GM12878 (cell line): ENCODE results near the gene ZNF341. TPM values are rescaled to one million over a fixed set of nuclear protein-coding genes. Genes with fewer than 3 reads are reported as not detected.

Experiments
- ATAC-seq: fragments of 200-7000 bp; cut with Tn5 transposase; 3 replicates; pipeline ENCODE4 v1.9.1; 2020; ENCODE audit warnings: mild to moderate bottlenecking, moderate library complexity
- BruUV-seq: library from RNA; stranded (reverse); fragments of 400-500 nt; replicated peaks from 2 replicates; lab custom pipeline; 2021; lab: Mats Ljungman, UMichigan
- CTCF ChIA-PET: fragments of 300-600 bp; sonication (Branson Sonifier 250); formaldehyde crosslinking; extraction: SDS; loops from one replicate; lab custom pipeline; 2021; ENCODE audit warnings: inconsistent platforms; lab: Yijun Ruan, JAX
- POLR2A ChIA-PET: fragments of 350-600 bp; formaldehyde crosslinking; extraction: SDS; loops from one replicate; lab custom pipeline; 2021; ENCODE audit warnings: inconsistent platforms; lab: Charles Lee
- RAD21 ChIA-PET: fragments of 300-600 bp; sonication (Branson Sonifier 250); formaldehyde crosslinking; loops from one replicate; lab custom pipeline; 2023; ENCODE audit warnings: antibody characterized with exemption; ENCODE audit not compliant: unreplicated experiment; lab: Charles Lee
- SMC1A ChIA-PET: fragments of 300-600 bp; sonication (Branson Sonifier 250); formaldehyde crosslinking; loops from one replicate; lab custom pipeline; 2023; ENCODE audit not compliant: unreplicated experiment, uncharacterized antibody; lab: Charles Lee
- DNase-seq: peaks from one replicate; pipeline ENCODE4 v3.0.0-alpha.2; 2011; ENCODE audit warnings: low read depth, low spot score
- FAIRE-seq: peaks from 3 replicates; lab custom pipeline; 2011; peaks lifted over from hg19 to GRCh38; lab: Jason Lieb, UNC
- H2AFZ ChIP-seq: 2 replicates; pipeline ENCODE4 v1.6.0; 2011; ENCODE audit warnings: low read depth, low read length, control low read depth; ENCODE audit not compliant: control insufficient read depth
- H3K27ac ChIP-seq: 2 replicates; pipeline ENCODE4 v1.5.1; 2011; ENCODE audit warnings: control low read depth; ENCODE audit not compliant: control insufficient read depth, insufficient read depth
- H3K27me3 ChIP-seq, 2 experiments: replicated peaks in 1 of 2; 2 replicates each; pipeline versions ENCODE4 v1.6.0 to v1.6.1; 2011; ENCODE audit warnings: low read length in 1 of 2; ENCODE audit not compliant: control insufficient read depth in 2 of 2, insufficient read depth in 2 of 2
- H3K36me3 ChIP-seq, 2 experiments: 2 replicates each; pipeline ENCODE4 v1.5.1; 2011; ENCODE audit warnings: low read length in 1 of 2; ENCODE audit not compliant: control insufficient read depth in 2 of 2, insufficient read depth in 2 of 2
- H3K4me1 ChIP-seq: 2 replicates; pipeline ENCODE4 v1.6.1; 2011; ENCODE audit warnings: mild to moderate bottlenecking, low read length, moderate library complexity, mixed read lengths; ENCODE audit not compliant: control insufficient read depth, insufficient read depth
- H3K4me2 ChIP-seq: 2 replicates; pipeline ENCODE4 v1.6.0; 2011; ENCODE audit warnings: control low read depth; ENCODE audit not compliant: control insufficient read depth, insufficient read depth
- H3K4me3 ChIP-seq: fragments of 200-600 bp; sonication (generic); 2 replicates; pipeline ENCODE4 v1.5.1; 2016
- H3K79me2 ChIP-seq: 2 replicates; pipeline ENCODE4 v1.6.0; 2011; ENCODE audit warnings: low read length; ENCODE audit not compliant: control insufficient read depth, insufficient read depth
- H3K9ac ChIP-seq: 2 replicates; pipeline ENCODE4 v1.8.0; 2011; ENCODE audit warnings: low read length, control low read depth, mixed read lengths; ENCODE audit not compliant: control insufficient read depth, insufficient read depth
- H3K9me3 ChIP-seq: replicated peaks from 3 replicates; pipeline ENCODE4 v1.5.1; 2011; ENCODE audit warnings: mild to moderate bottlenecking, low read length; ENCODE audit not compliant: control insufficient read depth, insufficient read depth
- H4K20me1 ChIP-seq: 2 replicates; pipeline ENCODE4 v1.6.0; 2011; ENCODE audit not compliant: control insufficient read depth, insufficient read depth
- CHD4 ChIP-seq: fragments of 200-600 bp; sonication (generic); IDR thresholded peaks from 2 replicates; pipeline ENCODE4 v1.6.1; 2016; ENCODE audit warnings: mild to moderate bottlenecking
- EGR1 ChIP-seq, 2 experiments: IDR thresholded peaks; 1 replicate in 1 of 2; 2 replicates in 1 of 2; pipeline ENCODE4 v1.6.1; 2011 to 2012; ENCODE audit warnings: low read depth in 2 of 2, low read length in 2 of 2, borderline replicate concordance in 1 of 2, mild to moderate bottlenecking in 1 of 2, moderate library complexity in 1 of 2
- IRF4 ChIP-seq: IDR thresholded peaks from 2 replicates; pipeline ENCODE4 v1.6.1; 2011; ENCODE audit warnings: low read depth, low read length
- MTA3 ChIP-seq: IDR thresholded peaks from 2 replicates; pipeline ENCODE4 v1.6.1; 2012; ENCODE audit warnings: low read length, inconsistent platforms, borderline replicate concordance
- NKRF ChIP-seq: fragments of 450-650 bp; conservative IDR thresholded peaks from 2 replicates; pipeline ENCODE4 v1.6.1; 2017; ENCODE audit warnings: mild to moderate bottlenecking, moderate library complexity
- POLR2AphosphoS5 ChIP-seq: IDR thresholded peaks from 2 replicates; pipeline ENCODE4 v1.6.1; 2011; ENCODE audit warnings: mild to moderate bottlenecking, low read length, inconsistent platforms
- SMAD5 ChIP-seq: IDR thresholded peaks from 2 replicates; pipeline ENCODE4 v1.6.1; 2016; ENCODE audit warnings: antibody characterized with exemption, low read depth
- SMARCA5 ChIP-seq: fragments of 450-650 bp; IDR thresholded peaks from 2 replicates; pipeline ENCODE4 v1.6.1; 2017; ENCODE audit warnings: mild to moderate bottlenecking
- STAT1 ChIP-seq: fragments of 450-650 bp; conservative IDR thresholded peaks from 2 replicates; pipeline ENCODE4 v1.6.1; 2014; ENCODE audit warnings: antibody characterized with exemption, mild to moderate bottlenecking
- WGBS: methylation state at CpG from one replicate; pipeline ENCODE4 v1.1.6; 2016; ENCODE audit warnings: low lambda C conversion rate; ENCODE audit not compliant: insufficient replicate concordance, insufficient coverage; ENCODE audit errors: missing lambda C conversion rate; 5-methylcytosine and 5-hydroxymethylcytosine counted together
- in situ Hi-C: fragments of 300-500 bp; cut with MboI; formaldehyde crosslinking; loops from 9 replicates; pipeline ENCODE4 v1.14.3; 2018; ENCODE audit warnings: mixed read lengths
- intact Hi-C: fragments of 100-400 bp; cut with micrococcal nuclease; formaldehyde crosslinking; loops from one replicate; pipeline ENCODE4 v1.14.2; 2022; ENCODE audit not compliant: unreplicated experiment
- polyA plus RNA-seq, 11 experiments: library from polyadenylated mRNA; depleted of rRNA in 4 of 11; unstranded in 6 of 11; stranded (reverse) in 5 of 11; fragments of >200 nt; fragmentation: Nextera tagmentation in 4 of 11; fragmentation: Illumina TruSeq in 1 of 11; extraction: Ambion mirVana in 4 of 11; extraction: Trizol in 1 of 11; gene quantifications; 1 replicate in 1 of 11; 2 replicates in 10 of 11; pipeline versions ENCODE4 v1.2.1 to v1.2.3, GENCODE V29; 2011 to 2016; ENCODE audit warnings: inconsistent platforms in 2 of 11, missing spikeins in 2 of 11, low read depth in 1 of 11
- total RNA-seq, 4 experiments: library from RNA; depleted of rRNA in 3 of 4; stranded (reverse); fragments of >200 nt in 3 of 4; fragmentation: Illumina TruSeq in 1 of 4; extraction: Trizol in 1 of 4; gene quantifications; 2 replicates each; pipeline versions ENCODE4 v1.2.1 to v1.2.3, GENCODE V29; 2013 to 2021

ZNF341 gene
- total and polyA plus RNA-seq, 10 of the 15 experiments (the other 5 are each of a cell fraction or from before 2014, with no cell fraction given) = 0.18 to 5.0 (median 2.6) TPM

DNA sequence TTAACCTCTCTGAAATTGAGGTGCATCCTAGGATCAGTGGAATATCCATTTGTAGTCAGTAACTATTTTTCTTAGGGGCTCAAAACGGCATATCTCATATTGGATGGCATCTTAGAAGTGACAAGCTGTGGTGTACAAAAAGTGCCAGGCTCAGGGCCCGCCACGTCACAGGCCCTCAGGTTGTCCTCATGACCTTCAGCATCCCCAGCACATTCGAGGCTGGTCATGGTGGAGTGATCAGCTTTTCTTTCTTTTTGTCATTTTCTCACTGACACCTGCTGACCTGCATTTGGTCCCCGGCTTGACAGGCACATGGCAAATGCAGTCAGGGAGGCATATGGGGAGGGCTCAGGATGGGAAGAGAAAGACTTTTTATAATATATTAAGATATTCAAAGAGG, 38.5 kb upstream of the ZNF341 start:
- no peaks in the 10 kb centered on the region for H3K36me3 ChIP-seq
- POLR2A ChIA-PET = no interaction called here
- 63% methylated on average over 5 of the region's 5 CpGs for WGBS

More for the DNA sequence above, 38.5 kb upstream of the ZNF341 start:
- CTCF ChIA-PET = interaction anchor here (0.6 kb wide), 1 partner anchor 11 kb away, joined by 4 read pairs; no protein-coding TSS in a partner anchor
- no peak for TF ChIP-seq EGR1 (IDR thresholded peaks at IDR 0.05; ENCODE audit: borderline replicate concordance in 1 of 2, low read depth in 2 of 2, low read length in 2 of 2)
- TF ChIP-seq SMAD5 = no peak
- TF ChIP-seq CHD4 = no peak
- no peak for TF ChIP-seq NKRF
- TF ChIP-seq STAT1 = no peak
- TF ChIP-seq MTA3 = no peak
- no peak for TF ChIP-seq SMARCA5
- TF ChIP-seq IRF4 = no peak
- no peak for TF ChIP-seq POLR2AphosphoS5
- Histone ChIP-seq H3K27ac (no peak overlapping the region), H2AFZ (no peak overlapping the region), H3K4me1 (peaks cover 2% of the 10 kb centered on the region), H3K9ac (no peak overlapping the region), H4K20me1 (no peaks in the 10 kb centered on the region), H3K9me3 (no peaks in the 10 kb centered on the region), H3K79me2 (no peaks in the 10 kb centered on the region), H3K4me2 (no peak overlapping the region), H3K27me3 (no peaks in the 10 kb centered on the region), H3K4me3 (no peak overlapping the region)
- FAIRE-seq = no peak
- SMC1A ChIA-PET = interaction anchor here (1.1 kb wide), 1 partner anchor 10 kb away, joined by 3 read pairs; no protein-coding TSS in a partner anchor
- ATAC-seq = no peak
- BruUV-seq = no TSS peak
- no peak for DNase-seq
- RAD21 ChIA-PET = no interaction called here
- intact Hi-C loops (no loop called here), in situ Hi-C loops (no loop called here)
